Globus pallidus (tissue), 1 donor: ENCODE results near the gene NDUFAF8.
"Not testable (repeated sequence)": the region's sequence is repeated elsewhere in the genome, so short reads cannot be mapped to it uniquely, and the experiment has no call there.

Experiments used
- DNase-seq: peaks from one replicate; pipeline ENCODE4 v3.0.0-alpha.2; 2015; ENCODE audit warnings: low spot score

NDUFAF8 gene

DNA sequence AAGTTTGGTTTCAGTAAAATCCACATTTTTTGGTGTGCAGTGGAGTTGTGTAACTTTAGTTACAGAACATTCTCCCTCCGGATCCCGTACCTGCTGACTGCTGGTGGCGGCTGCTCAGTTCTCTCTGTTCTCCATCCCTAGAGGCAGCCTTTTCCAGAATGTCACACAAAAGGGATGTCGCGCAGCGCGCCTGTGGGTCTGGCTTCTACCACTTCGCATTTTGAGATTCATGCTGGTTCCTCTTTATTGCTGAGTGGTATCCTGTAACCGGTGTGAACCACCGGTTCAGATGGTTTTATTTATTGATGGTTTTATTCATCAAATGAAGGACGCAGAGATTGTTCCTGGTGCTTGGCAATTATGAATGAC is 15.4 kb upstream of the NDUFAF8 start:
- no peak for DNase-seq

DNA sequence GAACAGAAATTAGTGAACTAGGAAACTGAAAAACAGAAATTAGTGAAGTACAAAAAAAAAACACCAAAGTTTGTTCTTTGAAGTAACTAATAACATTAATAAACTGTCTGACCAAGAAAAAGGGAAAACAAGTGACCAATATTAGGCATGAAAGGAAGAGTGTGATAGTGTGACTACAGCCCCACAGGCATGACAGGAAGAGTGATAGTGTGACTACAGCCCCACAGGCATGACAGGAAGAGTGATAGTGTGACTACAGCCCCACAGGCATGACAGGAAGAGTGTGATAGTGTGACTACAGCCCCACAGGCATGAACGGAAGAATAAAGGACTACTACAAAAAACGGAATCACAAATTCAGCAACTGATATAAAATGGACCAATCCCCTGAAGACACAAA is 11.5 kb upstream of the NDUFAF8 start:
- not testable (repeated sequence) for DNase-seq

GRCh38 chr17:81228420-81228819 is 10.7 kb upstream of the NDUFAF8 start:
- DNase-seq: peak; percentile 51

DNA sequence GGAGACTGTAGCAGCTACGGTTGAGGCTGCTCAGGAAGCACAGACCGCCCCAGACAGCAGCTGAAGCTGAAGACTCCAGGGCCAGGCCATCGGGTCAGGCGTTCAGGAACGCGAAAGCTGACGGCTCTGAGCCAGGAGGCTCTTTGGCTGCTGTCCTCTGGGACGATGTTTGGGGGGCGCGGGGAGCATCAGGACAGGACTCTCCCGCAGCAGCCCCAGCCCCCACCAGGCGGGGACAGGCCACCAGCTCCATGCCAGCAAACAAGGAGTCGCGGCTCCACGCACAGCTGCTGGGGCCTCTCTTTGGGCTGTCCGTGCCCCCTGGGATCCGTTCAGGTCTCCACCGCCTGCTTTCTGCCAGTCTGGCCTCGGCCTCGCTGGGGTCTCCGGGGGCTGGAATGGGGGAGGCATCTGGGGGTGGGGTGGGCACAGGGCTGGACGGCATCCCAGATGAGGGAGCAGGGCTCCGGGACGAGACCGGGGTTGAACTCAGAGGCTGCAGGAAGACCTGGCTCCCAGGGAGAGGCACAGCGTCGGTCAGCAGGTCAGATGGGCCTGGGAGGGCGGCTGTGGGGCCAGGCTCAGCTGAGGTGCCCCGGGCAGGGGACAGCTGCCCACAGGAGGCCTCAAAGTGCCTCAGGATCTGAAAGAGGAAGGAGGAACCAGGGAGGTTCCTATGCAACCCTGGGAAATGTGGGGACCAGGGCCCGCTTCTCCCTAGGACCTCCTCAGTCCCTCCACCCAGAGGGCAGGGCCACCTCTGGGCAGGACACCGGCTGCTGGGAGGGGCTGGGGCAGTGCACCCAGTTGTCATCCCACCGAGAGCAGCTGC is 10.1 kb upstream of the NDUFAF8 start:
- no peak for DNase-seq

- no peak for DNase-seq
Observed at GRCh38 chr17:81229666-81229920, 9.5 kb upstream of the NDUFAF8 start.

DNA sequence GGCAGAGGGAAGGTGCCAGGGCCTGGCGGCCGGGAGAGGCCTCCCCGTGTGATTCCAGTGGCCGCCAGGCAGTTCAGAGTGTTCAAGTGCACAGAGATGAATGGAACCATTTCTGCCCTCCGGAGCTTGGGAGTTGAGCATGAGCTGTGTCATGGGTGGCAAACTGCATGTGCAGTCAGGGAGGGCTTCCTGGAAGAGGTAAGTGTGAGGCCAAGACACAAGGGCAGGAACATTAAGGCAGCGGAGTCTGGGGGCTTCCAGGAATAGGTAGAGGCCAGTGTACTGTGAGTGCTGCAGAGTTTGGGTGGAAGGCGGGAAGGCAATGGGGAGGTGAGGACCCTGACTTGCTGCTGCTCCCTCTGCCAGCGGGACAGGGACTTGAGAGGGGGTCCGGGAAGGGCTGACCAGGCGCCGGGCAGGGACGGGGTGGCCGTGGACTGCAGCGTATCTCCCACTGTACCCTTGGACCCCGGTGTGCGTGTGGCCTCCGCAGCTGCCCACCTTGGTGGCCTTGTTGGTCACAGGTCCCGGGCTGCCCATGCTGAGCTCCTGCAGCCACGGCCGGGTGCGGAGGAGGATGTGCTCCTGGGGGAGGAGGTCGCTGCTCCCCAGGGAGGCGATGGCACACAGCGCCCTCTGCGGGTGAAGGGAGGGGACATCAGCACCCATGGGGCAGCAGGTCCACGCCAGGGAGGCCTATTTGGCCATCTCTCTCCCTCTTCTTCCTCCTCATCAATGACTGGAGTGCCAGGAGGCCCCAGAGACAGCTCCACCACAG is 8.9 kb upstream of the NDUFAF8 start:
- no peak for DNase-seq

GRCh38 chr17:81231121-81231645 is 7.9 kb upstream of the NDUFAF8 start:
- no peak for DNase-seq

- DNase-seq: no peak
Observed at GRCh38 chr17:81231766-81232581, 7.1 kb upstream of the NDUFAF8 start.

GRCh38 chr17:81232616-81233241 is 6.4 kb upstream of the NDUFAF8 start:
- DNase-seq: no peak

DNA sequence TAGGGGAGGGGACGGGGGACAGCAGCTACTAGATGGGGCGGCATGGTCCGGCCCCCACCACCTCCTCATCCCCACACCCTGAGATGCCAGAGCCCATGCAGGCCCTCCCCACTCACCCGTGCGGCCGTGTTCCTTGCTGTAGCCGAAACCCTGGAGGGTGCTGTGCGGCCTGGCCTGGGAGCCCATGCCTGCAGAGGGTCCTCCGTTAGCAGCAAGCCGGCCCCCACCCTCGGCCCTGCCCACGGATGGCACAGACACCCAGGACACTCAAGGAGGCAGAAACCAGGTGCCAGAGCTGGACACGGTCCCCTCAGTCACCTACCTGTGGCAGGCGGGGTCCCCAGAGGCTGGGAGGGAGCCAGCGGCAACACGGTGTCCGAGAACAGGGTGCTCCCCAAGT is 5.8 kb upstream of the NDUFAF8 start:
- DNase-seq: no peak

- no peak for DNase-seq
Observed at GRCh38 chr17:81233811-81234505, 5.2 kb upstream of the NDUFAF8 start.

DNA sequence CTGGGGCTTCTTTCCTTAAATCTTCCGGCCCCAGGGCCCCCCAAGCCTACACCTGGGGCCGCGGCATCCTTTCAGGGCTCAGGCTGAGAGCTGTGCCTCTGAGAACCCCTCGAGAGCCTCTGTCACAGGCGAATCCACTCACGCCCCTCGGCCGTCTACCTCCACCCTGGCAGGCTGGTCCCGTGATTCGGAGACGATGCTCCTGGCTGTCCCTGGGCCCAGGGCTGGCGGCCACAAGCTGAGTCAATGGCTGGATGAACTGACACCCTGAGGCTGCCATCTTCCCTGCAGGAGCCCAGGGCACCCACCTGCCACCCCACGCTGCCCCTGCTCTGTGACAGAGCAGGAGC is 4.6 kb upstream of the NDUFAF8 start:
- no peak for DNase-seq

GRCh38 chr17:81234940-81235821 is 3.9 kb upstream of the NDUFAF8 start:
- DNase-seq: no peak

DNA sequence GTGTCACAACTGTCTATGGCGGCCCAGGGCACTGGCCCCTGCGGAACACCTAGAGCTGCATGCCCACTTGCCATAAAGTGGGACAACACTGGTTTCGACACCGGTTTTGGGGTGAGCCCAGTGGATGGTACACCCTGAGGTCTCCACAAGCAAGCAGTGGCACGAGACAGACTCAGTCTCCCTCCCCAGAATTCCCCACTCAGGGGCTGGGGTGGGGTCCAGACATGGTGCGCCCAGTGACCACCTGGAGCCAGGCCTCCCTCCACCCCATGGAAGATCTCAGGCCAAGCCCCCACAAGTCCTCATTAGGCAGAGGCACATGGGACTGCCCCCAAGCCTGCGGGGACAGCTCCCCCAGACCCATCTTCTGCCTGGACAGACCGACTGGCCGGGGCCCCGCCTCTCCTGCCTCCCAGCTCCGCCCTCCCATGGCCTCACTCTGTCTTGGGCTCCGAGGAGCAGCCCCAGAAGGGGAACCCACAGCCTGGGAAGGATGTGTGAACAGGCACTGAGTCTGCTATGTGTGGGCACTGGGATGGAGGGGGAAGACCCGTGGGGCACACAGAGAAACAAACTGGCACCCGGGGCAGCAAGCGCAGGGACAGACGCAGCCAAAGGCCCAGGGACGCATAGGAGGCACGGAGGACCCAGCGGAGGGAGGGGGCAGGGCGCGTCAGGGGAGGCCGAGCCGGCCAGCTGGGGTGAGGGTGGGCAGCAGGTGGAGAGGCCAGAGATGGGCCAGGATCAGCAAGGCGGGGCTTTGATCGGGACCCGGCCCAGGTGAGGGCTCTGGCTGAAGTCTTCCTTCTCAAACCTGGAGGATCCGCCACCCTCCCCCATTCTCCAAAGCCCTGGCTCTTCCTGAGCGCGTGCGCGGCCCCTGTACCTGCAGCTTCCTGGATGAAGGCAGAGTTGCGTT is 3.0 kb upstream of the NDUFAF8 start:
- DNase-seq: no peak

DNA sequence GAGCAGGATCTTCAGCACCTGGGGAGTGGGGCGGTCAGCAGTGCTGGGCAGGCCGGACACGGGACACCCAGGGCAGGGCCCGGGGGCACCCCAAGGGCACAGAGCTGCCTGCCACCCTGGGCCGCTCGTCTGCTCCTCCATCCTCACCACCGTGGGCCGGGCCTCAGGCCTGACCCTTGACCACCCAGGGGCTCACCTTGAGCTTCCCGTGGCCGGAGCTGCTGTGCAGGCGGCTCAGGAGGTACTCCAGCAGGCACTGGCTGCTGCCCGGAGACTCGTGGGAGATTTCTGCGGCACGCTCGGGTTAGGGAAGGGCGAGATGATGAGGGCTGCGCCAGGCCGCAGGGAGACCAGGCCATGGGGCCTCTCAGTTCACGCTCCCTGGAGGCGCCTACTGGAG is 2.3 kb upstream of the NDUFAF8 start:
- no peak for DNase-seq

- DNase-seq: no peak
Observed at GRCh38 chr17:81237591-81238489, 1.3 kb upstream of the NDUFAF8 start.

DNA sequence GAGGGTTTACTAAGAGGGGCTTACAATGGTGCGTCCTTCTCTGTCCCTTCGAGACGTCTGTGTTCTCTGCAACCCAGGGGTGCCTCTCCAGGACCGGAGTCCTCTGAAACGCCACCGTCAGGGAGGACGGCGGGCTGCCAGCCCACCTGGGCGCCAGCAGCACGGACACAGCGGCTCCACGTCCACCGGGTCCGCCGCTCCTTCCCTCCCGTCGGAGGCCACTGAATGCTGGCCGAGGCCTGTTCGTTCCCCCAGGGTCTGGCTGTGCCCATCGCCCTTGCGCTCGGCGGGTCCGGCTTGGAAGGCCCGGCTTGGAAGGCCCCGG is 666 bp upstream of the NDUFAF8 start:
- no peak for DNase-seq

DNA sequence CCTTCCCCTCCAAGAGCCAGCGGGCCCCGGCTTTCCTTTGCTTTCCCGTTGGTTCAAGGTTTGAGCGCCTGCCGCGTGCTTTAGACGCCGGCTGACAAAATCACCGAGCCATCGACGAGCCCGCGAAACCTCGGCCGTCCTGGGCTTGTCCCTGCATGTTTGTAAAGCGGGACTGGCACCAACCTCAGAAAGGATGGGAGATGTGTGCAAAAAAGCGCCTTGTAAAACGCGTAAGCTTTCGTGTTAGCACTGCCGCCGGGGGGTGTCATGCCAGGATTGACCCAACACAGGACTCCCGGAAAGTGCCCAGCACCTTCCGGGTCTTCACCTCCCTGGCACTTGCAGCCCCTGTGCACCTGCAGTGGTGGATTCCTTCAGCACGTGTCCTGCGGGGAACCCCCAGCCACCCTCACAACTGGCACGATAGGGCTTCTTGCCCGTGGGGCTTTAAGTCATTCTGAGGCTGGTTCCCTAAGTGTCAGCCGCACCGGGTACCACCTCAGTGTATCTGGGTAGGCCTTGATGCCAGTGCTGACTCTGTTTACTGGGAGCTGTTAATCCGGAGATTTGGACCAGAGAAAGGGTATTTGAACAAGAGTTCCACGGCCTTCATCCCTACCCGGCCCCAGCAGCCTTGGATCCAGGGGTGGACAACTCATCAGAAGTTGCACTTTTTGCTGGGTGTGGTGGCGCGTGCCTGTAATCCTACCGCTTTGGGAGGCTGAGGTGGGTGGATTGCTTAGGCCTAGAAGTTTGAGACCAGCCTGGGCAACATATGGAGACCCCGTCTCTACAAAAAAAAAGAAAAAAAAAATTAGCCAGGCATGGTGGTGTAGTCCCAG is 817 bp downstream of the NDUFAF8 start:
- no peak for DNase-seq
